ENCODE measurements around the gene GRK5. TPM values are rescaled to one million over a fixed set of nuclear protein-coding genes. Genes with fewer than 3 reads are reported as not detected.

Gene GRK5
- total RNA-seq, 1 donor from 2014 or later = 163 TPM

DNA sequence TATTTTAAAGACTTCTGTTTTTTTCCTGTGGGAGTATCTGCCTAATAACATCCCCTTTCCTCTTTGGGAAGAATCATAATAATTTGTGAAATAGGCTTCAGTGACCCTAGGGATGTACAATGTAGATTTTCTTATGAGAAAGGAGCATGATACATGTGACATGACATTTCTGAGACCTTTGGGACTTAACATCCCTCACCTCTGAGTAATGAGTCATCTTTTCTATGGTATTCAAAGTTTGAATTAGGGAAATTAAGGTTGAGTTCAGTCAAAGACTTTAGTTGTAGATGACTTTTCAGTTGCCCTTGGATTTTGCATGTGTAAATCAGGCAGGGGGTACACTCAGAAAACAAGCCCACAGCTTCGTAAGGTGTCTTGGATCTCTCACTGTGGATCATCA is 14.3 kb downstream of the GRK5 start:
- H3K27me3 Mint-ChIP-seq (ENCODE audit: unreplicated experiment) = no peaks in the 10 kb centered on the region
- TF ChIP-seq, protein P1, sequence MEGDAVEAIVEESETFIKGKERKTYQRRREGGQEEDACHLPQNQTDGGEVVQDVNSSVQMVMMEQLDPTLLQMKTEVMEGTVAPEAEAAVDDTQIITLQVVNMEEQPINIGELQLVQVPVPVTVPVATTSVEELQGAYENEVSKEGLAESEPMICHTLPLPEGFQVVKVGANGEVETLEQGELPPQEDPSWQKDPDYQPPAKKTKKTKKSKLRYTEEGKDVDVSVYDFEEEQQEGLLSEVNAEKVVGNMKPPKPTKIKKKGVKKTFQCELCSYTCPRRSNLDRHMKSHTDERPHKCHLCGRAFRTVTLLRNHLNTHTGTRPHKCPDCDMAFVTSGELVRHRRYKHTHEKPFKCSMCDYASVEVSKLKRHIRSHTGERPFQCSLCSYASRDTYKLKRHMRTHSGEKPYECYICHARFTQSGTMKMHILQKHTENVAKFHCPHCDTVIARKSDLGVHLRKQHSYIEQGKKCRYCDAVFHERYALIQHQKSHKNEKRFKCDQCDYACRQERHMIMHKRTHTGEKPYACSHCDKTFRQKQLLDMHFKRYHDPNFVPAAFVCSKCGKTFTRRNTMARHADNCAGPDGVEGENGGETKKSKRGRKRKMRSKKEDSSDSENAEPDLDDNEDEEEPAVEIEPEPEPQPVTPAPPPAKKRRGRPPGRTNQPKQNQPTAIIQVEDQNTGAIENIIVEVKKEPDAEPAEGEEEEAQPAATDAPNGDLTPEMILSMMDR (IDR thresholded peaks at IDR 0.05; ENCODE audit: unreplicated experiment) = no peak
- peak overlapping the region; percentile 33 for H3K27ac Mint-ChIP-seq (ENCODE audit: unreplicated experiment)
- no peaks in the 10 kb centered on the region for H3K9me3 Mint-ChIP-seq (ENCODE audit: unreplicated experiment)
- DNase-seq (ENCODE audit: low spot score) = no peak
- no peak overlapping the region for H3K4me3 Mint-ChIP-seq (ENCODE audit: unreplicated experiment)
- peaks cover 7% of the 10 kb centered on the region for H3K36me3 Mint-ChIP-seq (ENCODE audit: low read depth, unreplicated experiment)
- peaks cover 53% of the 10 kb centered on the region for H3K4me1 Mint-ChIP-seq (ENCODE audit: unreplicated experiment)

DNA sequence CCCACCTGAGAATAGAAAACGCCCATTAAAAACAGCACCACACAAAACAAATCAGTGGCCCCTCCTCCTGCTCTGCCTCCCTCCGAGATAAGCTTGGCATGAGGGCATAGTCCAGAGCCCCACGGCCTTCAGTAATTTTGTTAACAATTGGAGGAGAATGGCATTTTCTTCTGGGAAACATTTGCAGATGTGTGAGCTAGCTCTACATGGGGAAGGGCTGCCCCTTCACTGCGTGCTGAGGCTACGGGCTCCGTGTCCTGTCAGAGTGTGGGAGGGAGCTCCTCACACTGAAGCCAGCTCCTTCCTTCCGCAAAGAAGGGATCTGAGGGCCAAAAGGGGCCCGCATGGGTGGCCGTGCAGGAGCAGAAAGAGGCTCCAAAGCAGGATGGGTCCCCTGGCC is 15.2 kb downstream of the GRK5 start:
- Mint-ChIP-seq H3K27ac (ENCODE audit: unreplicated experiment) (peak overlapping the region; percentile 33), H3K9me3 (ENCODE audit: unreplicated experiment) (no peaks in the 10 kb centered on the region)

DNA sequence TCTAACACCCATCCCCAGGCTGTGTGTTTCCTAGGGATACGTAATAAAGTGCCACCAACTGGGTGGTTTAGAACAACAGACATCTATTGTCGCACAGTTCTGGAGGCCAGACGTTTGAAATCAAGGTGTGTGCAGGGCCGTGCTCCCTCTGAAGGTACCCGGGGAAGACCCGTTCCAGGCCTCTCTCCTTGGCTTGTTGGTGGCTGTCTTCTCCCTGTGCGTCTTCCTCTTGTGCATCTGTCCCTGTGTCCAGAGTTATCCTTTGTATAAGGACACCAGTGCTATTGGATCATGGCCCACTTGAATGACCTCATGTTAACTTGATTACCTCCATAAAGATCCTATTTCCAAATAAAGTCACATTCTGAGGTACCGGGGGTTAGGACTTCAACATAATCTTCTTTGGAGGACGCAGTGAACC is 15.6 kb downstream of the GRK5 start:
- H3K9me3 Mint-ChIP-seq (ENCODE audit: unreplicated experiment) = no peaks in the 10 kb centered on the region
- peaks cover 47% of the 10 kb centered on the region for H3K4me1 Mint-ChIP-seq (ENCODE audit: unreplicated experiment)
- no peak overlapping the region for H3K27ac Mint-ChIP-seq (ENCODE audit: unreplicated experiment)
- H3K4me3 Mint-ChIP-seq (ENCODE audit: unreplicated experiment) = no peak overlapping the region
- no peak for DNase-seq (ENCODE audit: low spot score)
- TF ChIP-seq, protein P1 (IDR thresholded peaks at IDR 0.05; ENCODE audit: unreplicated experiment) = no peak
- H3K27me3 Mint-ChIP-seq (ENCODE audit: unreplicated experiment) = no peaks in the 10 kb centered on the region
- H3K36me3 Mint-ChIP-seq (ENCODE audit: low read depth, unreplicated experiment) = peaks cover 11% of the 10 kb centered on the region

More for the DNA sequence above, 15.2 kb downstream of the GRK5 start:
- H3K36me3 Mint-ChIP-seq (ENCODE audit: low read depth, unreplicated experiment) = peaks cover 7% of the 10 kb centered on the region
- no peak for DNase-seq (ENCODE audit: low spot score)
- H3K27me3 Mint-ChIP-seq (ENCODE audit: unreplicated experiment) = no peaks in the 10 kb centered on the region
- no peak overlapping the region for H3K4me3 Mint-ChIP-seq (ENCODE audit: unreplicated experiment)
- TF ChIP-seq, protein P1 (IDR thresholded peaks at IDR 0.05; ENCODE audit: unreplicated experiment) = no peak
- peaks cover 46% of the 10 kb centered on the region for H3K4me1 Mint-ChIP-seq (ENCODE audit: unreplicated experiment)

DNA sequence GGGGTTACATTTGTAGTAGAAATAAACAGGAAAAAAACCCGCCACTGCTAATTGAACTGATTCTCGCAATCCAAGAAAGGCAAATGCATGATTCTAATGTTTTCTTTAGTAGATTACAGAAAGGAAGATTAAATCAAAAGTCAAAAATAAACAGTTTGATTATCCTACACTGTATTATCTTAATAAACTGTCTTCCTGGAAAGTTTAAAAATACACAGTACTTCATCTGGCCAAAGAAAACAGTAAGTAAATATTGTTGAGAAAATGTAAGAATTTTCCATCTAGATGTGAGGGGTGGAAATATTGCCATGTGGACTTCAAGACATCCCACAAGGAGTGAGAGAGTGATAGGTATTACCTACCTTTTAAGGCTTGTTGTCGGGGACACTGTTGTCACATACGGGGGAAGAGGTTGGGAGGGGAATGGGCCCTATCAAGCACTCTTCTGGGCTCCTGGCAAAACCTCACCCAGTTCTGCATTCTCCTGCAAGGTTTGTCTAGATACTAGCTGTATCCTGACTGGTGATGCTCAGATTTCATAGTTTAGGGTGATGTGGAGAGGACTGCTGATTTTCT is 17.8 kb downstream of the GRK5 start:
- Mint-ChIP-seq H3K9me3 (ENCODE audit: unreplicated experiment) (no peaks in the 10 kb centered on the region), H3K27me3 (ENCODE audit: unreplicated experiment) (peaks cover under 1% of the 10 kb centered on the region), H3K4me3 (ENCODE audit: unreplicated experiment) (no peak overlapping the region), H3K36me3 (ENCODE audit: low read depth, unreplicated experiment) (peaks cover 19% of the 10 kb centered on the region), H3K4me1 (ENCODE audit: unreplicated experiment) (peaks cover 42% of the 10 kb centered on the region), H3K27ac (ENCODE audit: unreplicated experiment) (no peak overlapping the region)
- no peak for DNase-seq (ENCODE audit: low spot score)
- TF ChIP-seq, protein P1 (IDR thresholded peaks at IDR 0.05; ENCODE audit: unreplicated experiment) = no peak

DNA sequence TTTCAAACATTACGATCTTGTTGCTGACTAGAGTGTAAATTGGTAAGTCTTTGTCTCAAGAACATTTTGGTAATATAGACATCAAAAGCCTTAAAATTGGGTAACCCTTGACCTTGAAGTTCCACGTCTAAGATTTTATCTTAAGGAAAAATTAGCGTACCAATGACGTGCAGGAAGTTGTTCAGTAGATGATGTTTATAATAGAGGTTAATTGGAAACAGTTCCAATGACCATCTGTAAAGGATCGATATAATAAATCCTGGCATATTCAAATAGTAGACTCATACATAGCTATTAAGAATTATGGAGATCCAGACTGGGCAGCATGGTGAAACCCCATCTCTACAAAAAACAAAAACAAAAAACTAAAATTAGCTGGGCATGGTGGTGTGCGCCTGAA is 20.5 kb downstream of the GRK5 start:
- peaks cover 30% of the 10 kb centered on the region for H3K36me3 Mint-ChIP-seq (ENCODE audit: low read depth, unreplicated experiment)
- no peaks in the 10 kb centered on the region for H3K9me3 Mint-ChIP-seq (ENCODE audit: unreplicated experiment)
- DNase-seq (ENCODE audit: low spot score) = no peak
- TF ChIP-seq, protein P1 (IDR thresholded peaks at IDR 0.05; ENCODE audit: unreplicated experiment) = no peak
- H3K4me1 Mint-ChIP-seq (ENCODE audit: unreplicated experiment) = peaks cover 42% of the 10 kb centered on the region
- H3K4me3 Mint-ChIP-seq (ENCODE audit: unreplicated experiment) = no peak overlapping the region
- H3K27ac Mint-ChIP-seq (ENCODE audit: unreplicated experiment) = no peak overlapping the region
- peaks cover 9% of the 10 kb centered on the region for H3K27me3 Mint-ChIP-seq (ENCODE audit: unreplicated experiment)

Data from endothelial cell (in vitro differentiated cells).